CMK (cell line): ENCODE results near the gene FBXL13.
"Not testable (repeated sequence)": the region's sequence is repeated elsewhere in the genome, so short reads cannot be mapped to it uniquely, and the experiment has no call there.

Experiments used
- DNase-seq: peaks from one replicate; pipeline ENCODE4 v3.0.0-alpha.2; 2010; ENCODE audit warnings: low read depth

The FBXL13 gene

GRCh38 chr7:103023578-103023977, 51.0 kb downstream of the FBXL13 start:
- not testable (repeated sequence) for DNase-seq

DNA sequence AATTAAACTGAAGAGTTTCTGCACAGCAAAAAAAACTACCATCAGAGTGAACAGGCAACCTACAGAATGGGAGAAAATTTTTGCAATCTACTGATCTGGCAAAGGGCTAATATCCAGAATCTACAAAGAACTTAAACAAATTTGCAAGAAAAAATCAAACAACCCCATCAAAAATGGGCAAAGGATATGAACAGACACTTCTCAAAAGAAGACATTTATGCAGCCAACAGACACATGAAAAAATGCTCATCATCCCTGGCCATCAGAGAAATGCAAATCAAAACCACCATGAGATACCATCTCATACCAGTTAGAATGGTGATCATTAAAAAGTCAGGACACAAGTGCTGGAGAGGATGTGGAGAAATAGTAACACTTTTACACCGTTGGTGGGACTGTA, 53.1 kb downstream of the FBXL13 start:
- DNase-seq: not testable (repeated sequence)

DNA sequence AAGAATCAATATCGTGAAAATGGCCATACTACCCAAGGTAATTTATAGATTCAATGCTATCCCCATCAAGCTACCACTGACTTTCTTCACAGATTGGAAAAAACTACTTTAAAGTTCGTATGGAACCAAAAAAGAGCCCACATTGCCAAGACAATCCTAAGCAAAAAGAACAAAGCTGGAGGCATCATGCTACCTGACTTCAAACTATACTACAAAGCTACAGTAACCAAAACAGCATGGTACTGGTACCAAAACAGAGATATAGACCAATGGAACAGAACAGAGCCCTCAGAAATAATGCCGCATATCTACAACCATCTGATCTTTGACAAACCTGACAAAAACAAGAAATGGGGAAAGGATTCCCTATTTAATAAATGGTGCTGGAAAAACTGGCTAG, 53.7 kb downstream of the FBXL13 start:
- not testable (repeated sequence) for DNase-seq

- not testable (repeated sequence) for DNase-seq
These were observed 56.3 kb downstream of the FBXL13 start for GRCh38 chr7:103018295-103018694.

DNA sequence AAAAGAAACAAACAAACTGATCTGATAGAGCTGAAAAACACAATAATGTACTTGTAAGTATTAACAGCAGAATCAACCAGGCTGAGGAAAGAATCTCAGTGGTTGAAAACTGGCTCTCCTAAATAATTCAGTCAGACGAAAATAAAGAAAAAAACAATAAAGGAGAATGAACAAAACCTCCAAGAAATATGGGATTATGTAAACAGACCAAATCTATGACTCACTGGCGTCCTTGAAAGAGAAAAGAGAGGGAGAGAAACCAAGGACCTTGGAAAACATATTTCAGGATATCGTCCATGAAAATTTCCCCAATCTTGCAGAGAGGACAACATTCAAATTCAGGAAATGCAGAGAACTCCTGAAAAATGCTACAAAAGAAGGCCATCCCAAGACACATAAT, 62.9 kb downstream of the FBXL13 start:
- no peak for DNase-seq

DNA sequence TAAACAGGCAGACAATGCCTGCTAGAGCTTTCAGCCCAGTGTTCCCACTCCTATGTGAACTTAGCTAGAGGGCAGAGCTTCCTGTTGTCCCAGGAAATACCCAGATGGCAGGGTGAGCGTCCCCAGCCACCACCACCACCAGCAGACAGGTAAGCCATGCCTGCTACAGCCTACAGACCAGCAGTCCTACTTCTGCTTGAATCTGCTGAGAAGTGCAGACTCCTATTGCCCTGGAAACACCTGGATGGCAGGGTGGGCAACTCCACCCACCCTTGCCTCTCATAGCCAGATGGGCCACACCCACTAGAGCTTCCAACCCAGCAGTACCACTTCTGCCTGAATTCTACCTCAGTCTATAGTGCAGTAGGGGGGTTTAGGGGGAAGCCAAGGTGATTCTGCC, 64.4 kb downstream of the FBXL13 start:
- no peak for DNase-seq

DNA sequence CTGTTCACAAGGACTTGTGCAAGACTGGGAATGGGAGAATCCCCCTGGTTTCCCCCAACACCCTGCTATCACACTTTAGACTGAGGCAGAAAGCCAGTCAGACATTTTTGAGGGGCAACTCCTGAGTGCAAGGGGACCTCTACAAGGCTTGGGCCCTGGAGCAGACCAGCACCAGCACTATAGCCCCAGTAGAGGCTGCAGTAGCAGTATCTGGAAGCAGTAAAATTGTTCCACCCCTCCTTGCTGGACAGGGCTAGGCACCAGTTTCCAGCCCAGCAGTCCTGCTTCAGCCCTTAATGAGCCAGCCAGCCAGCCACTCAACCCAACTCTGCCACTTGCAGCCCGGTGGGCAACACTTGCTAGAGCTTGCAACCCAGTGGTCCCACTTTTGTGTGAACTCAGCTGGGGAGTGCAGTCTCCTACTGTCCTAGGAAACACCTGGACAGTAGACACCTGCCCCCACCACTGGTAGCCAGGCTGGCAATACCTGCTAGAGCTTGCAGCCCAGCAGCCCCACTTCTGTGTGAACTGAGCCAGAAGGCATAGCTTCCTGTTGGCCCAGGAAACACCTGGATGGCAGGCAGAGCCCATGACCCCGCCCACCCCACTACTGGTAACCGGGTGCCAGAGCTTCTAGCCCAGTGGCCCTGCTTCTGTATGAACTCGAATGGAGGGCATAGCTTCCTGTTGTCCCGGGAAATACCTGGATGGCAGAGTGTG, 65.0 kb downstream of the FBXL13 start:
- no peak for DNase-seq

- no peak for DNase-seq
These were observed 71.6 kb downstream of the FBXL13 start for GRCh38 chr7:103003004-103003403.

DNA sequence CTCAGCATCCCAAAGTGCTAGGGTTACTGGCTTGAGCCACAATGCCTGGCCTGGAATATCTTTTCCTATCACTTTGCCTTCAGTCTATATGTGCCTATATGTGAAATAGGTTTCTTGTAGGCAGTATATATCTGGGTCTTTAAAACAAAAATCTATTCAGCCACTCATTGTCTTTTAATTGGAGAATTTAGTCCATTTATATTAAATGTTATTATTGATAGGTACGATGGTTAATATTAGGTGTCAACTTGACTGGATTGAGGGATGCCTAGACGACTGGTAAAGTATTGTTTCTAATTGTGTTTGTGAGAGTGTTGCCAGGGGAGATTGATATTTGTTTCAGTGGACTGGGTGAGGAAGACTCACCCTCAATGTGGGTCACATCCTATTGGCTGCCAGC, 73.4 kb downstream of the FBXL13 start:
- no peak for DNase-seq

DNA sequence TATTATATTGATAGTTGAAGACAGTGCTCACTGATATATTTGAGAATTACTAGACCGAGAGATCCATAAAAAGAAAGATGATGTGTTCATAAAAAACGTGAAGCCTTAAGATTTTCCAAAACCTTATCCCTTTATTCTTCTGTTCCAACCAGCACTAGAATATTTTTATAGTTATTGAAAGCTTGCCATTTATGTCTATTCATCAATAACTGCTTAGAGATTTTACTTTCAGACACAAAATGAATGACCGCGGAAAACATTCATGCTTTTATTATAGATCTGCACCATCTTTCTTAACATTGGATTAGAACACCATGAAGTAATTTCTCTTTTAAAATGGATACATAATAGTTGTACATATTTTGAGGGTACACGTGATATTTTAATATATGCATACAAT, 77.6 kb downstream of the FBXL13 start:
- no peak for DNase-seq

GRCh38 chr7:102995609-102996008, 79.0 kb downstream of the FBXL13 start:
- not testable (repeated sequence) for DNase-seq

- no peak for DNase-seq
These were observed 80.0 kb downstream of the FBXL13 start for GRCh38 chr7:102994567-102994966.

GRCh38 chr7:102993718-102994029, 80.9 kb downstream of the FBXL13 start:
- DNase-seq: no peak

DNA sequence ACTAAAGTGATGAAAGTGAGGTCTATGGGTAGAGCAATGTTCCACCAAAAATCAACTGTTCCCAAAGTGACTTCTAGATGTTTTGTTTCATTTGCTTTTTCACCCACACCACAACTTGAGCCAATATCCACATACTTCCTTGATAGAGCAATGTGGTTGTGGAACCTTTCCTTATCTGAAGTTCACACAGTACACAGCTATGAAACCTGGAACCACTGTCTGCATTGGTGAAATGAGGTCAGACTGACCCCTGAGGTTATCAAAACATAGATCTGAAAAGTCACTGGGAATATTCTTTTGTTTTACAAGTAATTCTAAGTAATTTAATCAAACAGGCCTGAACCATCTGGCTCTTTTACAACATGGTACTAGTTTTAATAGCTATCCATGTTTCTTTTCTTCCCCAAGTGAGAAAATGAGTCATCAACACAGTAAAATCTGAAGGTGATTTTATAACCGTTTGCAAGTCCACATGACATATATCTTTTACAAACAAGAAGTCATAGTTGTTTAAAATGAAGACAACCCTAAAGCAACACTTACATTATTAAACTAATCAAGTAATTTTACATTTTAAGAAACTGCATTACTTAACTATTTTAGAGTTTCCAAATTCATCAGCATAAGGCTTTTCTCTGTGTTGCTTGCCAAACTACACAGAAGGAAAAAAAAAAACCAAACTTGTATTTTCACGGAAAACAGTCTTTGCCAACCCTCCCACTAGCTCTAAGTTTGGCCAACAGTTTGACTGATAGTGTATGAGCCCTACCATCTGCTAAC, 81.5 kb downstream of the FBXL13 start:
- DNase-seq: peak; percentile 88

DNA sequence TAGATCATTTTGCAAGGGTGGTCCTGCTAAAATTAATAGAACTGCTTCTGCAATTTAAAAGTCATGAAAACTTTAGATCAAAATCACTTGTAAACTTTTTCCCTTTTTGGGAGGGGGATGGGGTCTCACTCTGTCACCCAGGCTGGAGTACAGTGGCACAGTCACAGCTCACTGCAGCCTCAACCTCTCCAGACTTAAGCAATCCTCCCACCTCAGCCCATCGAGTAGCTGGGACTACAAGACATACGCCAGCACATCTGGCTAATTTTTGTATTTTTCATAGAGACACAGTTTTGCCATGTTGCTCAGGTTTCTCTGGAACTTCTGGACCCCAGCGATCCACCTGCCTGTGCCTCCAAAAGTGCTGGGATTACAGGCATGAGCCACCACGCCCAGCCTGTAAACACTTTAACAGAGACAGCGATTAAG, 82.1 kb downstream of the FBXL13 start:
- DNase-seq: no peak

DNA sequence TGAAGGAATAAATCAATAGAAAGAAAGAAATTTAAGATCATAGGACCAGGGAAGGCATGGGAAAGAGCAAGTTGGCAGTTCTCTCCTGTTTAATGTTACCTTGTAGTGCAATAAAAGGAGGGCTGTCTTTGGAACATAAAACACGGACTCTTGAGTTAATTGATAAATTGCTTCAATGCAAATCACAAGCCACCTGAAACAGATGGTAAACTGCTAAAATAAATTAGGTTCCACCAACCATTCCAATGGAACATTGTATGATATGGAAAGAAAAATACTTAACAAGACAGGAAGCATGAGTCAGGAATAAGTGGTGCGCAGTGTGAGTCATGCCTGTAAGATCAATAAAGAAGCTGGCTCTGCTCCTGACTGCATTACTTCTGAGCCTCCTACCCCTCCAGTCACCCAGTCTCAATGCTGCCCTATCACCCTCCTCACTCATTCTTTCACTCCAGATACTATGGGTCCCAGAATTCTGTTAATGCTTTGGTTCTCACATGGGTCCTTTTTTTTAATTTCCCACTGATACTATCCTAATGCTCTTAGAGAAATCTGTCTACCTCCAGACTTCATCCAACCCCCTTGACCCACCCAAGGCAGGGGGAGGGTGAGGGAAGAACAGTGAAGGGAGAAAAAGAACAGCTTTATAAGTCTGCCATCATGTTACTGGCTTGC, 82.9 kb downstream of the FBXL13 start:
- DNase-seq: no peak

DNA sequence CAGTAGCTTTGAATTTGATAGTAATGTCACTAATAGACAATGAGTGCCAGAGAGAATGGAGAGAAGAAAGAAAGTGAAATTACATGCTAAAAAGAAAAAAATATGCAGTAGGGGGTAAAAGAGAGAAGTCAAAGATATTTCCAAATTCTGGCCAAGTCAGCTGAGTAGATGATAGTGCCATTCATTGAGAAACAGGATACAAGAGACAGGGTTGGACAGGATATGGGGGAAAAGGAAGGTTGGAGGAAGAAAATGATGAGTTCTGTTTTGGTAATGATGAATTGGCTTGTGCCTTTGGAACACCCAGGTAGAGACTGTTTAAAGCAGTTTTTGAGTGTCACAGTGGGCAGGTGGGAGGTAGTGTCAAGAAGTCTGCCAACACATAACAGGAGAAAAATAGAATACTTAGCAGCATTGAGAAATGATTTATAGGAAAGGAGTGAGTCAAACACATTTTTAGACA, 83.5 kb downstream of the FBXL13 start:
- DNase-seq: no peak

GRCh38 chr7:102990642-102991041, 84.0 kb downstream of the FBXL13 start:
- DNase-seq: no peak

GRCh38 chr7:102988631-102989560, 85.7 kb downstream of the FBXL13 start:
- no peak for DNase-seq

GRCh38 chr7:102988088-102988487, 86.5 kb downstream of the FBXL13 start:
- no peak for DNase-seq

GRCh38 chr7:102985176-102985783, 89.3 kb downstream of the FBXL13 start:
- no peak for DNase-seq
